HG03095 (cell line): ENCODE data around the gene FAM3A.
"Not testable (repeated sequence)": the region's sequence is repeated elsewhere in the genome, so short reads cannot be mapped to it uniquely, and the experiment has no call there.

Source experiments
- ATAC-seq: cut with Tn5 transposase; IDR thresholded peaks from one replicate; pipeline ENCODE4 v1.9.1; 2021; ENCODE audit warnings: moderate library complexity; ENCODE audit not compliant: unreplicated experiment

Gene FAM3A

DNA sequence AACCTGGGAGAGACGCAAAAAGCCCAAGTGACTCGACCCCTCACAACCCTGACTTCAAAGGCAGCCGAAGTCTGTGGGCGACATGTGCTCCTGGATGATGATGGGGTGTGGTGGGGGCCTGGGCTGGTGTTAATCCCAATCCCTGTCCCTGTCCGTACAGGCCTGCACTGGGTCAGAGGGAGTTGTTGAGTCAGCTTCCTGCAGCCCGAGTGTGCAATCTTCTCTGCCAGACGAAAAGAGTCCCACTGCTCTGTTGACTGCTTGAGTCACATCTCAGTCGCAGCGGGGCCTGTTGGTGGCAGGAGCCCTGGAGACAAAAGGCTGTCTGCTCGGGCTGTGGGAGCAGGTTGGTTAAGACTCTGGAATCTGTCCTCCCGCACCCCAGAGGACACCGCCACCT lies 10.3 kb downstream of the FAM3A start:
- ATAC-seq = no peak

DNA sequence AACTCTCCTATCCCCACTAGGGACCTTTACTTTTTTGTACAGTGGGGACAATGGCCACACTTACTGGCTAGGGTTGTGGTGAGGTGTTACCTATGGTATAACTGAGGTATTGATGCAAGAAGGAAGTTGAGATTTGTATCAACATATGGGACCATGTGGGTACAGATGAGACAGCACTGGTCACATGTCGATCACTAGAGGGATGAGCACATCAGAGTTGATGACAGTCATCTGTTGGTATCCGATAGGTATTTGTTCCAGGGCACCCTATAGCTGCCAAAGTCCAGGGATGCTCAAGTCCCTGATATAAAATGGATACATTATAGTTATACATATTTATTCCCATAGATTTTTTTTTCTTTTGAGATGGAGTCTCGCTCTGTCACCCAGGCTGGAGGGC lies 13.0 kb downstream of the FAM3A start:
- ATAC-seq = no peak

DNA sequence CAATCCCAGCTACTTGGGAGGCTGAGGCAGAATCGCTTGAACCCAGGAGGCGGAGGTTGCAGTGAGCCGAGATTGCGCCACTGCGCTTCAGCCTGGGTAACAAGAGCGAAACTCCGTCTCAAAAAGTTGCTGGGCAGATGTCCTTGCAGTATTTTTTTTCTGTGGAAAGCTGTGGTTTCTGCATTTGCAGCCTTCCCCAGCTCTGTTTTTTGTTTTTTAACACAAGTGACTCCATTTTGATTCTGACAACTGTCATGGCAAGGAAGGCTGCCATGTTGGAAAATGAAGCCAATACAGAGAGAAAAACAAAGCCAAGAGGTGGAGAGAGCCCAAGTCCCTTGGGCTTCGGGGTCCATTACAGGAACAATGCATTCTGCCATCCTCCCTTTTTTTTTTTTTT lies 13.9 kb downstream of the FAM3A start:
- ATAC-seq = no peak

DNA sequence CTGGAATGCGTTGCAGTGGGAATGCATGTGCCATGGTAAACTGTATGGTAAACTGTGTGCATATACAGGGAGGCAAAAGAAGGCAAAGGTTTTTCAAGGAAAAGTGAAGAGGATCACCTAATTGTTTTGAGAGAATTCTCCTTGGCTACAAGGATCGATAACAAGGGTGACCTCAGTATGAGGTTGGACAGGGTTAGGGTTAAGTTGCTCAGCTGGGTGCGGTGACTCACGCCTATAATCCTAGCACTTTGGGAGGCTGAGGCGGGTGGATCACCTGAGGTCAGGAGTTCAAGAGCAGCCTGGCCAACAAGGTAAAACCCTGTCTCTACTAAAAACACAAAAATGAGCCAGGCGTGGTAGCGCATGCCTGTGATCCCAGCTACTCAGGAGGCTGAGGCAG lies 14.6 kb downstream of the FAM3A start:
- ATAC-seq = not testable (repeated sequence)

DNA sequence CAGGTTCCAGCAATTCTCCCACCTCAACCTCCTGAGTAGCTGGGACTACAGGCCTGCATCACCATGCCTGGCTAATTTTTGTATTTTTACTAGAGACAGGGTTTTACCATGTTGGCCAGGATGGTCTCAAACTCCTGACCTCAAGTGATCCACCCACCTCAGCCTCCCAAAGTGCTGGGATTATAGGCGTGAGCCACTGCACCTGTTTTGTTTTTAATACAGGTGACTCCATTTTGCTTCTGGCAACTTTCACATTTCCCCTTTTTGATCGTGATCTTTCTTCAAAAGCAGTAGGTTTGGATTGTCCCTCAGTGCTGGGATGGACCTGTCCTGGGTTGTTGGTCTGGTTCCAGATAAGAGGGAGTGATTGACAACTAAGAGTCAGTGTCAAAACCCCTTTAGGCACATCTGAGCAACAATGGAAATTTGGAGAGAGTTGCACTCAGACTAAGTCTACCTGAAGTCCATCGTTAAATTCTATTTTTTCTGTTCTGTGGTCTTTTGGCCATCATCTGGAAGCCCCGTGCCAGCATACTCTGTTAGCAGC lies 19.4 kb downstream of the FAM3A start:
- ATAC-seq = not testable (repeated sequence)

DNA sequence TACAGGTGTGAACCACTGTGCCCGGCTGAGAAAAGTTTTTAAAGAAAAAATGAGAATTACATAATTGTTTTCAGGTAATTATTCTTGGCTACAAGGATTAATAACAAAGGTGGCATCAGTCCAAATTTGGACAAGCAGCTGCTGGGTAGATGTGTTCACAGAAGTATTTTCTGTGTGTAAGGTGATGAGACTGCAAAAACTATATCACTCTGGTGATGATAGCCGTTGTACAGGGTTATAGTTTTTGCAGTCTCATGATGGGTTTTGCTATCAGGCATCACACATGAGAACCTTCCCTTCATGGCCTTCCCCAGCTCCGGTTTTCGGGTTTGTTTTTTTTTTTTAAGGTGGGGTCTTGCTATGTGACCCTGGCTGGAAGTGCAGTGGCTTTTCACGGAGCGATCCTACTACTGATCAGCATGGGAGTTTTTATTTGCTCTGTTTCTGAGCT lies 20.5 kb downstream of the FAM3A start:
- no peak for ATAC-seq

DNA sequence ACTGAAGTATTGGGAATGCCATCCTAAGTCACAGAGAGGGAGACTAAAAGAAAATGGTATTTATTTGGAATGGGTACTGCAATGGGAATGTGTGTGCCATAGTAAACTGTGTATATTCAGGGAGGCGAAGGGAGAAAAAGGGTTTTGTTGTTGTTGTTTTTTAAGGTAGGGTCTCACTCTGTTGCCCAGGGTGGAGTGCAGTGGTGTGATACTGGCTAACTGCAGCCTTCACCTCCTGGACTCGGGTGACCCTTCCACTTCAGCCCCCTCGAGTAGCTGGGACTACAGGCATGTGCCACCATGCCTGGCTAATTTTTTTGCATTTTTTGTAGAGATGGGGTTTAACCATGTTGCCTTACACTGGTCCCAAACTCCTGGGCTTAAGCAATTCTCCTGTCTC lies 21.3 kb downstream of the FAM3A start:
- no peak for ATAC-seq

DNA sequence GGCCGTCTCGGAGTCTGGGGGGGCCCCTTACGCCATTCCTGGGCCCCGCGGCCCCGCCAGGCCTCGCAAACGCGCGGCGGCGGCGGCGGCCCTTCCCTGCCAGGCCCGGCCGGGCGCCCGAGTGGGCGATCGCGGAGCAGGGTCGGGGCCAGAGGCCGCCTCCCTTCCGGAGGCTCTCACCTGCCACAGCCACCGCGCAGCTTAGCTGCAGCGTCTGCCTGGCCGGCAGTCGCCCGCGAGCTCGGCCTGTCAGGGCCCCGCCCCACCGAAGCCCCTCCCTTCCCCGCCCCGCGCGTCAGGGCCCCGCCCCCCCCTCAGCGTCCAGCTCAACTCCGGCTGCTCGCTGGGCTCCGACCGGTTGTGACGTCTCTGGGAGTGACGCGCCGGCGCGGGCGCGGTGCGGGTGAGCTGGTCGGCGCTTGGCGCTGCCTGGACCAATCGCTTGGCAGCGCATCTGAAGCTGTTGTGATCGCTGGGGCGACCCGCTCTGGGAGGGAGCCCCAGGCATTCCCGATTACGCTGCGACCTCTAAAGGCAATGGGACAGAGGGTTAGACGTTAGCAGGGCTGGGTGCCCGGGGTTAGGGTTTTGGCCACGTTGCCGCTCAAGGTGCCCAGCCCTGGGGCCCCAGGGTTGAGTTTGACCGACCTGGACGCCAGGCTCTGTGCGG lies 25.5 kb downstream of the FAM3A start, which contains the start of gene SLC10A3:
Gene SLC10A3 (minus strand): TSS at position 216 of the 670 bp plus-strand sequence. CDS start 1,689 bp downstream, outside the sequence.
- peak; percentile 76 for ATAC-seq

DNA sequence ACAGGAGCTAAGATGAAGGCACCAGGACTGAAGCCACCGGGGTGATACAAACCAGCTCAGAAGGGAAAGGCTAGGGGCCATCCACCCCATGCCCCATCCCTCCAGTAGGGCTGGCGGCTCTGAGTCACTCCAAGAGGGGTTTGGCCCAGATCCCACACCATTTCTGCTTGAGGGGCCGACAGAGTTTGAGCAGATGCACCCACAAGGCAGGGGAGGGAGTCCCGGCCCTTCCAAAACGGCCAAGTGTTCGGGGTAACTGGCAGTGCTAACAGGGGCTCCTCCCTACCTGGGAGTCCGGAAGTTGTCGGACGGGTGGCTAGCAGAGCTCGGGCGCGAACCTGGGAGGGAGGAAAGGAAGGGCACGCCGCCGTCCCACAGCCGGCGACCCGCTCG lies 26.0 kb downstream of the FAM3A start:
- peak; percentile 6 for ATAC-seq

DNA sequence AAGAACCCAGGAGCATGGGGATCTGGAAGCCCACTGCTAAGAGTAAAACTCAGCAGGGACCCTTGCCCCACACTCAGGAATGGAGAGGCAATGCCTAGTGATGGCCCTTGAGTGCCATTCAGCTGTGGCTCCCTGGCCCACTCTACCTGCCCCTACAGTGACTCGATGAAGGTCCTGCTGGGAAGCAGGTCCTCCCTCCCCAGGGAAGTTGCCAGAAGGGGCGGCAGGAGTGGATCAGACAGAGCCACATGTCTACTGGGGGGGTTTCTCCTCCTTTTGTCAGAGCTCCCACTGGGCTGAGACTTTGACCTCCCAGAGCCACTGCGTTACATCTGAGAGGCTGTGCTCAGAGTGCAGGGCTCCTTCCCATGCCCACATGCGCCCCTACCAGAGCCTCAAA lies 26.9 kb downstream of the FAM3A start:
- no peak for ATAC-seq

DNA sequence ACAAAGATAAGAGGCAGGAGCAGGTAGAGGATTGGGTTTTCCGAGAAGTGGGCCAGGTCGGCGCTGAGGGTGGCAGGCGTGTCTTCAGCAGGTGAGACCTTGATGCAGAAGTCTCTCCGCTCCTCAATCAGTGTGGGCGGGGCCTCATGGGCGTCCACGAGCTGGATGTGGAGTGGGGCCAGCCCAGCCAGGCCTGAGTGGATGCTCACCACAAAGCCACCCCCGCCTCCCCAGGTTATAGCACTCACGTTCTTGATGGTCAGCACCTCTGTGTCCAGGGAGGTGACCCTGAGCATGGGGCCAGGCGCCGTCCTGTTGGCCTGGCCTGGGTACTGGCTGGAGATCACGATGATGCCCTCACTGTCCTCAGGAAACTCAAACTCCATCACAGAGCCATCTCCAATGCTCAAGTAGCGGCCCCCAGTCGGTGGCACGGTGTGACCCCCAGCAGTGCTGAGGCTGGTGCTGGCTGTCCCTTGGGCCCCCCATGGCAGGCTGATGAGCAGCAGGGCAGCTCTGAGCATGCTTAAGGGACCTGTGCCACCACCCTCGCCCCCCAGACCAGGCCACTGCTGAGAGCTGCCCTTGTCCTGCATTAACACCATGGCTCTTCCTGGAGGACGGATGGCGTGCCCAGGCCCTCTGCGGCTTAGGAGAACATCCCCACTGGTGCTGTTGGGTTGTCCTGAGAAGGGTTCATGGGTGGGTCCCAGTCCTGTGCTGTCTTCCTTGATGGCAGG lies 27.5 kb downstream of the FAM3A start:
- ATAC-seq = no peak

DNA sequence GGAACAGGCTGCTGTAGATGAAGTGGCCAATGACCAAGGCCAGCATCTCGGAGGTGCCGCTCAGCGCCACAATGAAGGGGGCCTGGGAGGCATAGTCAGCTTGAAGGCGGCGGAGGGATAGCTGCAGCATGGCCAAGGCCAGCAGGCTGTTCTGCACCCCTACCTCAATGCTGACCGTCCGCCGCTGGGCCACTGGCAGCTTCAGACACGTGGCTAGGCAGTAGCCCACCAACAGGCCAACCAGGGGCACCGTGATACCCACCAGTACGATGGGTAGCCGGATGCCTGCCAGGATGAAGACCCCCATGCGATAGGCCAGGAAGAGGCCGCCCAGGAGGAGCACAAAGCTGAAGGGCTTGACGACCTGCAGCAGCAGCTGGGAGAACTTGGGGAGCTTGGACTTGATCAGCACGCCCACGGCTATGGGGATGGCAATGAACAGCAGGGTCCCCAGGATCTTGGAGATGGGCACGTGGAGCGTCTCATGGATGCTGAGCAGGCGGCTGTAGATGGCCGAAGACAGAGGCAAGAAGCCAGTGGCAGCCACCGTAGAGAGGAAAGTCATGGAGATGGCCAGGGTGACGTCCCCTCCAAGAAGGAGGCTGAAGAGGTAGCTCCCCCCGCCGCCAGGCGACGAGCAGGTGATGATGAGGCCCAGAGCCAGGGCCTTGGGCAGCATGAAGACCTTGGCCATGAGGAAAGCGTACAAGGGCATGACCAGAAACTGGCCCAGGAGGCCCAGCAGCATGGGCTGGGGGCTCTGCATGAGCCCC lies 28.3 kb downstream of the FAM3A start:
- ATAC-seq = no peak

DNA sequence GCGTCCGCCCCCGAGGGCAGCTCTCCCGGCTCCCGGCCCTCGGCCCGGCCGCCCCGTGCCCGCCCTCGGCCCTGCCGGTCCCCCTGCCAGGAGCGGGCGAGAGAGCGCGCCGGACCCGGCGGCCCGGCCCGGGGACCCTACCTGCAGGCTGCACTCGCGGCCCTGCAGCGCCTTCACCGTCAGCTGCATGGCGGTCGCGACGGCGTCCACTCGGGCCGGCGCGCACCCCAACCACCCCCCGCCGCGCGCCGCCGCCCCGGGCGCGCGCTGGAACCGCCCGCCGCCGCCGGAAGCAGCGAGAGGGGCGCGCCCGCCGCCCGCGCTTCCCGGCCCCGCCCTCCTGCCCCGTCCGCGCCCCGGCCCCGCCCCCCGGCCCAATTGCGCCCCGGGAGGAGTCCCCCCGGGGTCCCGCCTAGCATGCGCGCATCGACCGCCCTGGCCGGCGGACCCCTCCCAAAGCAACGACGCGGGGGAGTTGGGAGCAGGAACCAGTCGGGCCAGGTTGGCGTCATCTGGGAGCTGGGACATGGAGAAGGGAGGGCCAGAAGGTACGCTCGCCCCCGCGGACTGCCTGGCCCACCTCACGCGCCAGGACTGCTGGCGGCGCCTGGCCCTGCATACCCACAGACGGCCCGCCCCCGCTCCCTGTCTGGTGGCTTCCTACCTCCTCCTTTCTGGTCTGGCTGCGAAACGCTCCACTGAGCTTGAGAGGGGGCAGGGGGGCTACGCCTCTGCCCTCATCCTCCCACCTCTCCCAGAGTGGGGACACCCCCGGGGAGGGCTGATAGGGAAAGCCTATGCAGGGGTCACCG lies 29.4 kb downstream of the FAM3A start, which contains the start of gene UBL4A:
Gene UBL4A (minus strand): TSS at position 220 of the 812 bp plus-strand sequence. CDS start 31 bp downstream, at position 189.
- ATAC-seq = no peak

DNA sequence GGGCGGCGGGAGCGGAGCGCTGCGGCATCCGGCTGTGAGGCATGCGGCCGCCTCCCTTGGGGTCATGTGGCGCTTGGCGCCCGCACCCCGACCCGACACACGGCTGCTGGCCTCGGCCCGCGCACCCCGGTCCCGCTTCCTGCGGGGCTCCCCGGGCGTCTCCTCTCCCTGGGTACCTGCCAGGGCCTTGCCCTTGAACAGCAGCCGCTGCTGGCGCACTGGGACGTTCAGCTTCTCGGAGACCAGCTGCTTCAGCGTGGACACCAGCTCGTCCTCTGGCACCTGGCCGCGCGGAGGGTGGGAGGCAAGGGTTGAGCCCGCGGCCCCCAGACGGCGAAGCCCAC lies 30.0 kb downstream of the FAM3A start:
- ATAC-seq = no peak

DNA sequence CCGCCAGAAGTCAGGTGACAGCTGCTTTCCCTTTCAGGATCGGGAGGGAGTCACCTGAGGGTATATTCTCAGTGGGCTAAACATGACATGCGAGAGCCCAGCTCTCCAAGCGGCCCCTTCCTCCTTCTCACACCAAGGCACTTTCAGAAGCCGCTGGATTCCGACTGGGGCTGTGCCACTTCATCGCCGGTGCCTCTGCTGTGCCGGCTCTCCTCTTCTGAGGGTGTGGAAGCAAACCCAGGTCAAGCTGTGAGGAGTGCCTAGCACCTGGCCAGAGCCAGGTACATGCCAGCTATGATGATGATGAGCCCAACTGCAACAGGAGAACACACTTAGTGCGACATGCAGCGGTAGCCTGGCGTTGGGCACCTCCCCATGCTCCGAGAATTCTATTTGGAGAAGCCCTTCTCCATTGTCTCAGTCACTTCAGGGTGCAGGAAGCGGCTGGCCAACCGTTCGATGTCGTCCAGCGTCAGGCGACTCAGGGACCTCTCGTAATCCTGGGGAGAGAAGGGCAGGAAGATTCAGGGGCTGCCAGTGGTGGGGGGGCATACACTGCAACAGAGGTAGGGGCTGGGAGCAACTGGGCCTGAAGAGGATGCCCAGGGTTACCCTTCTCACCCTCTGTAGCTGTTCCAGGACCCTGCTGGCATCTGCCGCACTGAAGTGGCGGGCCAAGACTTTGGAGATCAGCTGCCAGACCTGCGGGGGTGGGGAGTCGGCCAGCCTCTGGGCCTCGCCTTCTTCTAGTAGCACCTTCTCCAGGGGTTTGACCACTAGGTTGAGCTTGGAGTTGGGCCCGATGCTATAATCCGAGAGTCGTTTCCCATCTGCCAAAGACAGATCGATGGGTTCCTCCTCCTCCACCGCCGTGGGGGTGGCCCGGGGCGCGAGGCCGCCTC lies 30.6 kb downstream of the FAM3A start:
- no peak for ATAC-seq

DNA sequence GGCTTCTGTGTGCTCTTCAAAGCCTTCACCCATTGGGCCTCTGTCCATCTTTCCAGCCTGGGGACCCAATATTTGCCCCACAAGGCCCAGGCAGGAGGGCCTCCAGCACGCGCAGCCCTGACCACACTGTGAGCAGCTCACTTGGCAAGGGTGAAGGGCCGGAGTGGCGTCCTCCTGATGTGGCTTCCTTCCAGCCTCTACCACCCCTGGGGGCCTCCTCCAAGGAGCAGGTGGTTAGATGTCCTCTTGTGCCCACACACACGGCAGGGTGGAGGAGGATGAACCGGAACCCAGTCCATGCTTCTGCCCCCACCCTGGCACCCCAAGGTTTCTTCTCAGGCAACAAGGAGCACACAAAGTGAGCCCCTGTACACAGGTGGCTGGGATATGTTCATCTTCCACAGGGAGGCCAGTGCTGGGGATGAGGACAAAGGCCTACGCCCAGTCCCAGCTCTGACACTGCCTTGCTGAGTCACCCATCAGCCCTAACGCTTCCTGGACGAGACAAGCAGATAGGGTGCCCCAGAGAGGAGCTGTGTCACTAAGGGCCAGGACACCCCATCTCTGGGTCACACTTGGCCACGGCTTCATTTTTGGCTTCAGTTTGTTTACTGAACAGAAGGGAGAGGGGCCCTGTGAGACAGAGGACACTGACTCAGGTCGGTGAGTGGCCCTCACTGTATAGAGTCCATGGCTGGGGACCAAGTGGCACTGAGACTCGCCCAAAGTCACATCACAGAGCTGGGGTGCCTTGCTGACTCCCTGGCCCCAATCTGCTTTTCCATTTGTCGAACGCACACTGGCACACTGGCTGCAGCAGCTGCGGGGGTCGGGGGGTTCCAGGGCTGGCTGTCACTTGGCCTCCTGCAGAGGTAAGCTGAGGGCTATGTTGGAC lies 31.5 kb downstream of the FAM3A start:
- no peak for ATAC-seq

DNA sequence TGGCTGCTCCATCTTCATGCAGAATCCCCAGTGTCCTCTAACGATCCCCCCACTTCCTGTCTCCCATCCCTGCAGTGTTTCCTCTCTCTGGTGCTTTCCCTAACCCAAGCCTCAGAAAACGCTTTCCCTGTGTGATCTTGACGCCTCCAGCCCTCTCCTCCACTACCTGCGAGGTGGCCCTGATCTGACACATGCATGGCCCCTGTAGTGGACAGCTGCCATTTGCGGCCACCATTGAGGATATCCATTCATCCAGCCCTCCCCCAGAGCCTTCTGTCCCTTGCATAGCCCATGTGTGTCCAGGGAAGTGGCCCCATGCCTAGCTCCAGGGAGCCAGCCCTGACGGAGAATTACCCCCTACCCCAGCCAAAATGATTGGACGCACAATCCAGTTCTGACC lies 32.7 kb downstream of the FAM3A start:
- no peak for ATAC-seq

DNA sequence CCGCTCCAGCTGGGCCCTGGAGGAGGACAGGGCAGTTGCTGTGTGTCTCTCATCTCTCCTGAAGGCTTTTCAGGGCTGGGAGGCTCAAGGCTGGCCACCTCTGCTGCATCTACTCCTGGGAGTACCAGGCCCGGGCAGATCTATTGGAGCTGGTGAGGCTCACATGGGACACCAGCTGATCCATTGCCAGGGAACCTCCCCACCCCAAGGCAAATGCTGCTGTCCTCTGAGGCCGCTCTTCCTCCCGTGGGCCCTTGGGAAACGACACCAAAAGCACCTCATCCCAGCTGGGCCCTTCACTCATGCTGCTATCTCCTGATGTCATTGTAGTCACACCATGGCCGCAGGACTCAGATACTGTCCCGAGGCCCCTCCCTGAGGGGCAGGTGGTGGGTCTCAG lies 33.2 kb downstream of the FAM3A start:
- no peak for ATAC-seq
